H1 (cell line): ENCODE data around the gene ACOT11. TPM values are rescaled to one million over a fixed set of nuclear protein-coding genes. Genes with fewer than 3 reads are reported as not detected.
A peak's percentile ranks its signal among the peaks of the same experiment; 100 is the strongest.

ENCODE experiments used
- CTCF ChIA-PET: fragments of 300-600 bp; sonication (Branson Sonifier 250); formaldehyde crosslinking; loops from one replicate; lab custom pipeline; 2021; ENCODE audit not compliant: partially characterized antibody; lab: Charles Lee
- POLR2A ChIA-PET: fragments of 300-600 bp; sonication (Branson Sonifier 250); formaldehyde crosslinking; loops from one replicate; lab custom pipeline; 2021; ENCODE audit warnings: inconsistent platforms; ENCODE audit not compliant: partially characterized antibody; lab: Charles Lee
- DNase-seq, 2 experiments: peaks; one replicate each; pipeline versions ENCODE4 v3.0.0 to v3.0.0-alpha.2; 2010 to 2022; ENCODE audit warnings: low spot score in 2 of 2, low read depth in 1 of 2, mixed read lengths in 1 of 2
- FAIRE-seq: peaks from 2 replicates; lab custom pipeline; 2011; peaks lifted over from hg19 to GRCh38; lab: Jason Lieb, UNC
- H2AFZ ChIP-seq: 2 replicates; pipeline ENCODE4 v1.8.1; 2012; ENCODE audit warnings: low read length, inconsistent platforms
- H2AK5ac ChIP-seq: 2 replicates; pipeline ENCODE4 v1.6.1; 2013; ENCODE audit warnings: low read depth, low read length
- H2BK120ac ChIP-seq: replicated peaks from 2 replicates; pipeline ENCODE3; 2013; ENCODE audit warnings: low read depth, low read length, inconsistent platforms
- H2BK12ac ChIP-seq: 2 replicates; pipeline ENCODE4 v1.6.1; 2013; ENCODE audit warnings: low read depth, low read length
- H2BK15ac ChIP-seq: 2 replicates; pipeline ENCODE4 v1.6.1; 2013; ENCODE audit warnings: low read length
- H2BK20ac ChIP-seq: 2 replicates; pipeline ENCODE4 v1.6.1; 2013; ENCODE audit warnings: low read length
- H2BK5ac ChIP-seq: 2 replicates; pipeline ENCODE4 v1.6.1; 2013; ENCODE audit warnings: low read depth, low read length
- H3K14ac ChIP-seq: 2 replicates; pipeline ENCODE4 v1.6.1; 2013; ENCODE audit warnings: inconsistent platforms; ENCODE audit not compliant: insufficient read length
- H3K18ac ChIP-seq: 2 replicates; pipeline ENCODE4 v1.6.1; 2013; ENCODE audit warnings: low read length; ENCODE audit errors: extremely low read depth
- H3K23ac ChIP-seq: 2 replicates; pipeline ENCODE4 v1.6.1; 2013; ENCODE audit warnings: inconsistent platforms; ENCODE audit not compliant: insufficient read length
- H3K23me2 ChIP-seq: 2 replicates; pipeline ENCODE4 v1.6.1; 2013; ENCODE audit warnings: low read depth, low read length
- H3K27ac ChIP-seq: 2 replicates; pipeline ENCODE4 v1.6.1; 2011; ENCODE audit warnings: low read depth, low read length, inconsistent platforms
- H3K27me3 ChIP-seq, 4 experiments: replicated peaks in 1 of 4; 1 replicate in 1 of 4; 2 replicates in 3 of 4; pipeline versions ENCODE4 v1.6.1 to v1.8.1; 2011 to 2013; ENCODE audit warnings: low read length in 3 of 4, mild to moderate bottlenecking in 3 of 4, inconsistent platforms in 2 of 4, mixed read lengths in 2 of 4, moderate library complexity in 1 of 4; ENCODE audit not compliant: control insufficient read depth in 3 of 4, insufficient read depth in 3 of 4; ENCODE audit errors: extremely low read depth in 1 of 4
- H3K36me3 ChIP-seq, 4 experiments: 2 replicates each; pipeline versions ENCODE4 v1.6.1 to v1.8.1; 2011 to 2013; ENCODE audit warnings: mild to moderate bottlenecking in 4 of 4, low read length in 3 of 4, moderate library complexity in 2 of 4, control low read depth in 1 of 4, inconsistent platforms in 1 of 4; ENCODE audit not compliant: insufficient read depth in 4 of 4, control insufficient read depth in 2 of 4
- H3K4ac ChIP-seq: replicated peaks from 2 replicates; pipeline ENCODE3; 2013; ENCODE audit warnings: low read length, low read depth, mixed read lengths, inconsistent platforms; ENCODE audit not compliant: insufficient read length
- H3K4me1 ChIP-seq, 4 experiments: replicated peaks in 1 of 4; 1 replicate in 1 of 4; 2 replicates in 3 of 4; pipeline versions ENCODE4 v1.6.1 to v1.8.1; 2011 to 2013; ENCODE audit warnings: low read length in 3 of 4, inconsistent platforms in 2 of 4, mixed read lengths in 1 of 4; ENCODE audit not compliant: insufficient read depth in 4 of 4, control insufficient read depth in 3 of 4
- H3K4me2 ChIP-seq, 2 experiments: 2 replicates each; pipeline versions ENCODE4 v1.6.1 to v1.8.1; 2011 to 2013; ENCODE audit warnings: low read depth in 2 of 2, low read length in 2 of 2, control low read depth in 1 of 2, inconsistent platforms in 1 of 2, mild to moderate bottlenecking in 1 of 2; ENCODE audit not compliant: insufficient read depth in 1 of 2
- H3K4me3 ChIP-seq, 4 experiments: fragments of 200-600, 300-600 bp in 1 of 4; sonication (generic), shearing (Covaris generic), sonication (Bioruptor Twin) in 1 of 4; 2 replicates each; pipeline versions ENCODE4 v1.5.1 to v1.8.1; 2011 to 2016; ENCODE audit warnings: low read length in 4 of 4, low read depth in 3 of 4, control low read depth in 2 of 4, inconsistent platforms in 2 of 4, mild to moderate bottlenecking in 2 of 4, mixed read lengths in 1 of 4, moderate library complexity in 1 of 4; ENCODE audit not compliant: insufficient read depth in 2 of 4; ENCODE audit errors: extremely low read depth in 1 of 4
- H3K56ac ChIP-seq: replicated peaks from 2 replicates; pipeline ENCODE3; 2013; ENCODE audit warnings: low read depth, mild to moderate bottlenecking, mixed read lengths, low read length, inconsistent platforms; ENCODE audit not compliant: insufficient read length
- H3K79me1 ChIP-seq: 2 replicates; pipeline ENCODE4 v1.6.1; 2013; ENCODE audit warnings: low read depth, low read length, control low read depth
- H3K79me2 ChIP-seq, 2 experiments: 2 replicates each; pipeline versions ENCODE4 v1.6.1 to v1.8.1; 2012 to 2013; ENCODE audit warnings: low read length in 2 of 2, mild to moderate bottlenecking in 2 of 2, inconsistent platforms in 1 of 2; ENCODE audit not compliant: insufficient read depth in 2 of 2, control insufficient read depth in 1 of 2
- H3K9ac ChIP-seq, 4 experiments: replicated peaks in 1 of 4; 1 replicate in 1 of 4; 2 replicates in 3 of 4; pipeline versions ENCODE4 v1.6.1 to v1.8.1; 2011 to 2013; ENCODE audit warnings: low read depth in 3 of 4, low read length in 3 of 4, control low read depth in 2 of 4, mild to moderate bottlenecking in 2 of 4, moderate library complexity in 2 of 4, inconsistent platforms in 1 of 4; ENCODE audit errors: extremely low read depth in 1 of 4
- H3K9me3 ChIP-seq, 2 experiments: 2 replicates each; pipeline versions ENCODE4 v1.6.1 to v1.8.1; 2012 to 2013; ENCODE audit warnings: mild to moderate bottlenecking in 2 of 2, moderate library complexity in 2 of 2, control low read depth in 1 of 2, inconsistent platforms in 1 of 2, low read depth in 1 of 2, low read length in 1 of 2, mixed read lengths in 1 of 2; ENCODE audit not compliant: insufficient read depth in 2 of 2
- H4K20me1 ChIP-seq, 2 experiments: replicated peaks in 1 of 2; 2 replicates each; pipeline versions ENCODE3 to v1.8.1; 2011 to 2013; ENCODE audit warnings: inconsistent platforms in 2 of 2, low read length in 2 of 2, mild to moderate bottlenecking in 1 of 2; ENCODE audit not compliant: insufficient read depth in 2 of 2, control insufficient read depth in 1 of 2
- H4K5ac ChIP-seq: 2 replicates; pipeline ENCODE4 v1.6.1; 2013; ENCODE audit warnings: low read length, low read depth, mixed read lengths, inconsistent platforms; ENCODE audit not compliant: insufficient read length
- H4K8ac ChIP-seq: 2 replicates; pipeline ENCODE4 v1.8.0; 2013; ENCODE audit warnings: mild to moderate bottlenecking, moderate library complexity, low read length, inconsistent platforms; ENCODE audit not compliant: insufficient read depth; ENCODE audit errors: extremely low read depth
- H4K91ac ChIP-seq: replicated peaks from 2 replicates; pipeline ENCODE3; 2013; ENCODE audit warnings: low read length, mixed read lengths, inconsistent platforms; ENCODE audit not compliant: insufficient read length
- BRCA1 ChIP-seq: IDR thresholded peaks from 2 replicates; pipeline ENCODE4 v1.6.1; 2012; ENCODE audit warnings: low read depth, low read length, improper control_type of control experiment
- RXRA ChIP-seq: IDR thresholded peaks from 2 replicates; pipeline ENCODE4 v1.6.1; 2011; ENCODE audit warnings: low read depth, mild to moderate bottlenecking, low read length, moderate library complexity; ENCODE audit not compliant: insufficient read depth
- WGBS, 2 experiments: shearing (Covaris generic) in 1 of 2; methylation state at CpG; one replicate each; pipeline versions ENCODE4 v1.1.6 to v1.1.7; 2013 to 2015; ENCODE audit warnings: low lambda C conversion rate in 2 of 2, mixed read lengths in 2 of 2, inconsistent platforms in 1 of 2, low coverage in 1 of 2, missing lambda C conversion rate in 1 of 2; ENCODE audit not compliant: insufficient replicate concordance in 2 of 2, insufficient coverage in 1 of 2, insufficient read length in 1 of 2; ENCODE audit errors: extremely low coverage in 1 of 2, missing lambda C conversion rate in 1 of 2; 5-methylcytosine and 5-hydroxymethylcytosine counted together
- polyA plus RNA-seq, 7 experiments: library from polyadenylated mRNA; depleted of rRNA in 3 of 7; stranded (reverse) in 5 of 7; unstranded in 2 of 7; fragments of >200 nt in 5 of 7; fragments of 200-250 nt in 2 of 7; gene quantifications; 1 replicate in 5 of 7; 2 replicates in 1 of 7; 4 replicates in 1 of 7; pipeline versions ENCODE4 v1.2.1 to v1.2.3, GENCODE V29; 2011 to 2013; ENCODE audit warnings: missing spikeins in 2 of 7, mixed read lengths in 2 of 7
- total RNA-seq: library from RNA; stranded (reverse); fragmentation: NEBNext Ultra II Directional; extraction: Animal tissue kit (Norgen Biotek cat#: 25700); gene quantifications from 2 replicates; pipeline ENCODE4 v1.2.1, GENCODE V29; 2021
- TF ChIP-seq, protein P1 (sequence below): IDR thresholded peaks from 2 replicates; pipeline ENCODE4 v1.6.1; 2012; ENCODE audit warnings: inconsistent platforms

ACOT11 gene
- total and polyA plus RNA-seq, 2 of the 8 experiments (the other 6 are each of a cell fraction or from before 2014, with no cell fraction given): 3.8 to 4.5 TPM

DNA sequence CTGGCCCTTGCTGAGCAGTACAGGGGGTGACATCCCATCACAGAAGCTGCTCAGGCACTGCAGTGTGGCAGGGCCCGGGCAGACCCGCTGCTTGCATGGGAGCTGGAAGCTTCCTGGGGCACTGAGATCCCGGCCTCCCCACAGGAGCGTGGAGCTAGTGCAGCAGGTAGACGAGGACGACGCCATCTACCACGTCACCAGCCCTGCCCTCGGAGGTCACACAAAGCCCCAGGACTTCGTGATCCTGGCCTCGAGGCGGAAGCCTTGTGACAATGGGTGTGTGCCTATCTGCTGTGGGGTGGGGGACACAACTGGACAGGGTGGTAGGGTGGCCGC, 58.9 kb downstream of the ACOT11 start:
- Histone ChIP-seq H3K4me2 (no peak overlapping the region), H3K56ac (no peak overlapping the region), H3K36me3 (no peaks in the 10 kb centered on the region), H3K14ac (no peak overlapping the region), H3K27ac (no peak overlapping the region), H3K4me3 (no peak overlapping the region), H3K23me2 (no peaks in the 10 kb centered on the region), H4K5ac (no peak overlapping the region), H2AK5ac (no peak overlapping the region), H3K23ac (no peak overlapping the region), H2AFZ (no peak overlapping the region), H2BK15ac (0 out of 2 replicates have a peak overlapping the region, but pooled peaks have one; percentile 81), H3K9me3 (no peaks in the 10 kb centered on the region), H3K27me3 (no peaks in the 10 kb centered on the region), H4K20me1 (peaks cover 0 to 2% of the 10 kb centered on the region in 2 experiments), H3K4me1 (peaks cover 5 to 16% (median 10%) of the 10 kb centered on the region in 4 experiments), H4K91ac (peak overlapping the region; percentile 47), H3K4ac (no peak overlapping the region), H3K9ac (no peak overlapping the region), H4K8ac (no peak overlapping the region), H2BK20ac (peak overlapping the region; percentile 83; the same call in 1 of the 2 replicates), H2BK120ac (no peak overlapping the region), H3K18ac (no peak overlapping the region), H2BK12ac (0 out of 2 replicates have a peak overlapping the region, but pooled peaks have one; percentile 27), H3K79me2 (no peaks in the 10 kb centered on the region), H2BK5ac (peak overlapping the region; percentile 35; the same call in 1 of the 2 replicates), H3K79me1 (no peaks in the 10 kb centered on the region)
- CTCF ChIA-PET: interaction anchor here (0.6 kb wide), 1 partner anchor 9 kb away, joined by 3 read pairs; no protein-coding TSS in a partner anchor
- FAIRE-seq (no peak), DNase-seq (no peak)
- WGBS, 2 experiments: 97% methylated on average over 12 of the region's 13 CpGs; no CpG with 5 or more reads in 1 of the 2 experiments
- no peak for TF ChIP-seq RXRA
- TF ChIP-seq, protein P1, sequence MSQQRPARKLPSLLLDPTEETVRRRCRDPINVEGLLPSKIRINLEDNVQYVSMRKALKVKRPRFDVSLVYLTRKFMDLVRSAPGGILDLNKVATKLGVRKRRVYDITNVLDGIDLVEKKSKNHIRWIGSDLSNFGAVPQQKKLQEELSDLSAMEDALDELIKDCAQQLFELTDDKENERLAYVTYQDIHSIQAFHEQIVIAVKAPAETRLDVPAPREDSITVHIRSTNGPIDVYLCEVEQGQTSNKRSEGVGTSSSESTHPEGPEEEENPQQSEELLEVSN: no peak
- TF ChIP-seq BRCA1: no peak
- POLR2A ChIA-PET: no interaction called here
